HepG2 (cell line): ENCODE data around the gene KDM5A. TPM values are rescaled to one million over a fixed set of nuclear protein-coding genes. Genes with fewer than 3 reads are reported as not detected.

Experiments used
- ARNT ChIP-seq: fragments of 450-650 bp; IDR thresholded peaks from 2 replicates; pipeline ENCODE4 v1.6.1; 2017
- HNF1A ChIP-seq, 2 experiments: sonication (generic) in 1 of 2; formaldehyde crosslinking in 1 of 2; IDR thresholded peaks; 2 replicates each; pipeline versions ENCODE4 v1.4.0 to v1.6.1; 2016 to 2020; ENCODE audit warnings: borderline replicate concordance in 1 of 2, low read depth in 1 of 2, mild to moderate bottlenecking in 1 of 2, missing genetic modification reagents in 1 of 2
- PRMT3 ChIP-seq: sonication (generic); formaldehyde crosslinking; IDR thresholded peaks from 2 replicates; pipeline ENCODE4 v1.8.1; 2022; ENCODE audit warnings: low read depth, mild to moderate bottlenecking, moderate library complexity, missing genetic modification reagents, borderline replicate concordance
- RARA ChIP-seq: IDR thresholded peaks from 2 replicates; pipeline ENCODE4 v1.6.1; 2016; ENCODE audit warnings: missing genetic modification reagents, missing compliant biosample characterization
- REL ChIP-seq: sonication (generic); formaldehyde crosslinking; conservative IDR thresholded peaks from 2 replicates; pipeline ENCODE4 v1.8.0; 2022; ENCODE audit warnings: mild to moderate bottlenecking, missing genetic modification reagents, moderate library complexity
- RXRB ChIP-seq: IDR thresholded peaks from 2 replicates; pipeline ENCODE4 v1.6.1; 2016; ENCODE audit warnings: borderline replicate concordance, missing genetic modification reagents, missing compliant biosample characterization
- SNAPC2 ChIP-seq: sonication (generic); formaldehyde crosslinking; IDR thresholded peaks from 2 replicates; pipeline ENCODE4 v1.8.1; 2022; ENCODE audit warnings: mild to moderate bottlenecking, missing genetic modification reagents
- TBX3 ChIP-seq: fragments of 450-650 bp; IDR thresholded peaks from 2 replicates; pipeline ENCODE4 v1.6.1; 2017; ENCODE audit warnings: antibody characterized with exemption, mild to moderate bottlenecking, inconsistent platforms, borderline replicate concordance
- ZNF234 ChIP-seq: sonication (generic); formaldehyde crosslinking; conservative IDR thresholded peaks from 2 replicates; pipeline ENCODE4 v1.5.1; 2020; ENCODE audit warnings: mild to moderate bottlenecking, missing genetic modification reagents
- ZNF629 ChIP-seq: sonication (generic); formaldehyde crosslinking; conservative IDR thresholded peaks from 2 replicates; pipeline ENCODE4 v1.5.0; 2020; ENCODE audit warnings: missing genetic modification reagents
- ZNF644 ChIP-seq: IDR thresholded peaks from 2 replicates; pipeline ENCODE4 v1.6.1; 2016; ENCODE audit warnings: low read depth
- ZNF710 ChIP-seq: sonication (generic); formaldehyde crosslinking; IDR thresholded peaks from 2 replicates; pipeline ENCODE4 v1.5.0; 2020; ENCODE audit warnings: mild to moderate bottlenecking, missing genetic modification reagents, borderline replicate concordance
- ZNF746 ChIP-seq: sonication (generic); formaldehyde crosslinking; IDR thresholded peaks from 2 replicates; pipeline ENCODE4 v1.8.0; 2022; ENCODE audit warnings: mild to moderate bottlenecking, missing genetic modification reagents
- ZNF747 ChIP-seq: sonication (generic); formaldehyde crosslinking; IDR thresholded peaks from 2 replicates; pipeline ENCODE4 v1.8.1; 2023; ENCODE audit warnings: missing genetic modification reagents, mild to moderate bottlenecking, borderline replicate concordance
- polyA plus RNA-seq, 8 experiments: library from polyadenylated mRNA; depleted of rRNA in 3 of 8; stranded (reverse) in 7 of 8; unstranded in 1 of 8; fragments of >200 nt; fragmentation: Illumina TruSeq in 4 of 8; extraction: Trizol in 4 of 8; gene quantifications; 2 replicates each; pipeline versions ENCODE4 v1.2.1 to v1.2.3, GENCODE V29; 2011 to 2016; ENCODE audit warnings: low read depth in 4 of 8, missing spikeins in 1 of 8, mixed read lengths in 1 of 8; ENCODE audit not compliant: insufficient read depth in 1 of 8
- total RNA-seq, 5 experiments: library from RNA; depleted of rRNA; stranded (reverse); fragments of >200 nt; fragmentation: Illumina TruSeq; extraction: Trizol; gene quantifications; 2 replicates each; pipeline ENCODE4 v1.2.3, GENCODE V29; 2016; ENCODE audit warnings: low read depth in 1 of 5

Gene KDM5A
- total and polyA plus RNA-seq, 2 of the 13 experiments (the other 11 are each of a cell fraction or from before 2014, with no cell fraction given), result 12.0 to 29.2 TPM

GRCh38 chr12:389142-390096, at the start of gene KDM5A (continued):
- TF ChIP-seq ZNF746 (no peak), RARA (CRISPR knock-in tag) (0 out of 2 replicates have a peak, but pooled peaks have one; percentile 35), ZNF629 (CRISPR knock-in tag) (no peak), ZNF710 (CRISPR knock-in tag) (peak; percentile 77; the same call in 1 of the 2 replicates), PRMT3 (CRISPR knock-in tag) (no peak), ZNF644 (CRISPR knock-in tag) (no peak), REL (CRISPR knock-in tag) (0 out of 2 replicates have a peak, but pooled peaks have one; percentile 30), ZNF747 (peak; percentile 76), SNAPC2 (CRISPR knock-in tag) (0 out of 2 replicates have a peak, but pooled peaks have one; percentile 74), RXRB (CRISPR knock-in tag) (no peak), TBX3 (peak; percentile 56; the same call in 1 of the 2 replicates), ARNT (no peak), ZNF234 (CRISPR knock-in tag) (no peak), HNF1A (IDR thresholded peaks at IDR 0.05; ENCODE audit: low read depth) (no peak), HNF1A (CRISPR knock-in tag; IDR thresholded peaks at IDR 0.05; ENCODE audit: borderline replicate concordance) (peak; percentile 67; the same call in 1 of the 2 replicates)
